GM12891 (cell line): ENCODE results near the gene TIMM23B.
"Not testable (repeated sequence)": the region's sequence is repeated elsewhere in the genome, so short reads cannot be mapped to it uniquely, and the experiment has no call there.

Experiments used
- POLR2A ChIP-seq: IDR thresholded peaks from 2 replicates; pipeline ENCODE4 v1.6.1; 2011; ENCODE audit warnings: low read depth, low read length, control low read depth
- SPI1 ChIP-seq: IDR thresholded peaks from 2 replicates; pipeline ENCODE4 v1.6.1; 2011; ENCODE audit warnings: low read depth, low read length, control low read depth

DNA sequence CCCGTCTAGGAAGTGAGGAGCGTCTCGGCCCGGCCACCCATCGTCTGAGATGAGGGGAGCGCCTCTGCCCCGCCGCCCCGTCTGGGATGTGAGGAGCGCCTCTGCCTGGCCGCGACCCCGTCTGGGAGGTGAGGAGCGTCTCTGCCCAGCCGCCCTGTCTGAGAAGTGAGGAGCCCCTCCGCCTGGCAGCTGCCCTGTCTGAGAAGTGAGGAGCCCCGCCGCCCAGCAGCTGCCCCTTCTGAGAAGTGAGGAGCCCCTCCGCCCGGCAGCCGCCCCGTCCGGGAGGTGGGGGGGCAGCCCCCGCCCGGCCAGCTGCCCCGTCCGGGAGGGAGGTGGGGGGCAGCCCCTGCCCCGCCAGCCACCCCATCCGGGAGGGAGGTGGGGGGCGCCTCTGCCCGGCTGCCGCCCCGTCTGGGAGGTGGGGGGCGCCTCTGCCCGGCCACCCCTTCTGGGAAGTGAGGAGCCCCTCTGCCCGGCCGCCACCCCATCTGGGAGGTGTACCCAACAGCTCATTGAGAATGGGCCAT, 28.5 kb downstream of the TIMM23B start:
- not testable (repeated sequence) for TF ChIP-seq SPI1, POLR2A
